GM23338 (cell line): Measurements from ENCODE around the gene TBX6.

Source experiments
- EZH2 ChIP-seq: fragments of 200-600 bp; sonication (generic); IDR thresholded peaks from one replicate; pipeline ENCODE4 v1.8.0; 2017; ENCODE audit warnings: antibody characterized with exemption, mild to moderate bottlenecking, low read depth; ENCODE audit not compliant: unreplicated experiment
- EZH2phosphoT487 ChIP-seq: fragments of 200-600 bp; sonication (generic); IDR thresholded peaks from one replicate; pipeline ENCODE4 v1.8.1; 2018; ENCODE audit warnings: antibody characterized with exemption; ENCODE audit not compliant: unreplicated experiment
- JUNB ChIP-seq: IDR thresholded peaks from one replicate; pipeline ENCODE4 v1.6.1; 2016; ENCODE audit warnings: antibody characterized with exemption; ENCODE audit not compliant: unreplicated experiment
- POLR2AphosphoS5 ChIP-seq: IDR thresholded peaks from 2 replicates; pipeline ENCODE4 v1.6.1; 2016; ENCODE audit warnings: antibody characterized with exemption, low read depth
- ZNF331 ChIP-seq: fragments of 250-450 bp; sonication (Bioruptor Pico); IDR thresholded peaks from 2 replicates; pipeline ENCODE4 v1.5.0; 2020; ENCODE audit warnings: low read depth, mild to moderate bottlenecking, moderate library complexity
- TF ChIP-seq, protein P1 (sequence below), 2 experiments: fragments of 200-600 bp in 1 of 2; sonication (generic) in 1 of 2; conservative IDR thresholded peaks; 2 replicates each; pipeline versions ENCODE4 v1.5.1 to v1.6.1; 2016 to 2017; ENCODE audit warnings: antibody characterized with exemption in 2 of 2, low read depth in 2 of 2, mild to moderate bottlenecking in 2 of 2, moderate library complexity in 1 of 2
- TF ChIP-seq, protein P2 (sequence below): IDR thresholded peaks from one replicate; pipeline ENCODE4 v1.6.1; 2018; ENCODE audit warnings: antibody characterized with exemption; ENCODE audit not compliant: unreplicated experiment

DNA sequence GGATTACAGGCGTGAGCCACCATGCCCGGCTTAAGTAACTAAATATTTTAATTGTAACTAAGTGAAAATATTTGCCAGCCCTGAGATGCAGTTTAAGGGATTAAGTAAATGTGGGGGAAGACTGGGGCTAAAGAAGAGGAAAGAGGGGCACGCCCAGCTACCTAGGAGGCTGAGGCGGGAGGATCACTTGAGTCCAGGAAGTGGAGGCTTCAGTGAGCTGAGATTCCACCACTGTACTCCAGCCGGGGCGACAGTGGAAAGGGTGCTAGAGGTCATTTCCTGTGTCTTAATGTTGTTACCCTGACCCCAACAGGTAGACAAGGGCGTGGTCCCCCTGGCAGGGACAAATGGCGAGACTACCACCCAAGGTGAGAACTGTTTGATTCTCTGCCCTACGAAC is 23.4 kb downstream of the TBX6 start:
- TF ChIP-seq, protein P1, sequence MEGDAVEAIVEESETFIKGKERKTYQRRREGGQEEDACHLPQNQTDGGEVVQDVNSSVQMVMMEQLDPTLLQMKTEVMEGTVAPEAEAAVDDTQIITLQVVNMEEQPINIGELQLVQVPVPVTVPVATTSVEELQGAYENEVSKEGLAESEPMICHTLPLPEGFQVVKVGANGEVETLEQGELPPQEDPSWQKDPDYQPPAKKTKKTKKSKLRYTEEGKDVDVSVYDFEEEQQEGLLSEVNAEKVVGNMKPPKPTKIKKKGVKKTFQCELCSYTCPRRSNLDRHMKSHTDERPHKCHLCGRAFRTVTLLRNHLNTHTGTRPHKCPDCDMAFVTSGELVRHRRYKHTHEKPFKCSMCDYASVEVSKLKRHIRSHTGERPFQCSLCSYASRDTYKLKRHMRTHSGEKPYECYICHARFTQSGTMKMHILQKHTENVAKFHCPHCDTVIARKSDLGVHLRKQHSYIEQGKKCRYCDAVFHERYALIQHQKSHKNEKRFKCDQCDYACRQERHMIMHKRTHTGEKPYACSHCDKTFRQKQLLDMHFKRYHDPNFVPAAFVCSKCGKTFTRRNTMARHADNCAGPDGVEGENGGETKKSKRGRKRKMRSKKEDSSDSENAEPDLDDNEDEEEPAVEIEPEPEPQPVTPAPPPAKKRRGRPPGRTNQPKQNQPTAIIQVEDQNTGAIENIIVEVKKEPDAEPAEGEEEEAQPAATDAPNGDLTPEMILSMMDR (conservative IDR thresholded peaks at IDR 0.05; ENCODE audit: low read depth in 2 of 2), result no peak
- TF ChIP-seq ZNF331 (no peak), EZH2 (no peak), POLR2AphosphoS5 (no peak), EZH2phosphoT487 (no peak), JUNB (no peak)
- TF ChIP-seq, protein P2, sequence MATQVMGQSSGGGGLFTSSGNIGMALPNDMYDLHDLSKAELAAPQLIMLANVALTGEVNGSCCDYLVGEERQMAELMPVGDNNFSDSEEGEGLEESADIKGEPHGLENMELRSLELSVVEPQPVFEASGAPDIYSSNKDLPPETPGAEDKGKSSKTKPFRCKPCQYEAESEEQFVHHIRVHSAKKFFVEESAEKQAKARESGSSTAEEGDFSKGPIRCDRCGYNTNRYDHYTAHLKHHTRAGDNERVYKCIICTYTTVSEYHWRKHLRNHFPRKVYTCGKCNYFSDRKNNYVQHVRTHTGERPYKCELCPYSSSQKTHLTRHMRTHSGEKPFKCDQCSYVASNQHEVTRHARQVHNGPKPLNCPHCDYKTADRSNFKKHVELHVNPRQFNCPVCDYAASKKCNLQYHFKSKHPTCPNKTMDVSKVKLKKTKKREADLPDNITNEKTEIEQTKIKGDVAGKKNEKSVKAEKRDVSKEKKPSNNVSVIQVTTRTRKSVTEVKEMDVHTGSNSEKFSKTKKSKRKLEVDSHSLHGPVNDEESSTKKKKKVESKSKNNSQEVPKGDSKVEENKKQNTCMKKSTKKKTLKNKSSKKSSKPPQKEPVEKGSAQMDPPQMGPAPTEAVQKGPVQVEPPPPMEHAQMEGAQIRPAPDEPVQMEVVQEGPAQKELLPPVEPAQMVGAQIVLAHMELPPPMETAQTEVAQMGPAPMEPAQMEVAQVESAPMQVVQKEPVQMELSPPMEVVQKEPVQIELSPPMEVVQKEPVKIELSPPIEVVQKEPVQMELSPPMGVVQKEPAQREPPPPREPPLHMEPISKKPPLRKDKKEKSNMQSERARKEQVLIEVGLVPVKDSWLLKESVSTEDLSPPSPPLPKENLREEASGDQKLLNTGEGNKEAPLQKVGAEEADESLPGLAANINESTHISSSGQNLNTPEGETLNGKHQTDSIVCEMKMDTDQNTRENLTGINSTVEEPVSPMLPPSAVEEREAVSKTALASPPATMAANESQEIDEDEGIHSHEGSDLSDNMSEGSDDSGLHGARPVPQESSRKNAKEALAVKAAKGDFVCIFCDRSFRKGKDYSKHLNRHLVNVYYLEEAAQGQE, result no peak
